WTC11 (cell line): ENCODE data around the gene SFT2D2. TPM values are rescaled to one million over a fixed set of nuclear protein-coding genes. Genes with fewer than 3 reads are reported as not detected.

ENCODE experiments used
- ATAC-seq: fragments of 200-7000 bp; cut with Tn5 transposase; 2 replicates; pipeline ENCODE4 v1.10.0; 2021; ENCODE audit warnings: mild to moderate bottlenecking, moderate library complexity
- CTCF ChIA-PET: fragments of 300-600 bp; sonication (Branson Sonifier 250); formaldehyde crosslinking; loops from one replicate; lab custom pipeline; 2021; ENCODE audit warnings: antibody characterized with exemption; lab: Charles Lee
- POLR2A ChIA-PET: fragments of 350-600 bp; sonication (Branson Sonifier 250); formaldehyde crosslinking; loops from one replicate; lab custom pipeline; 2021; ENCODE audit warnings: antibody characterized with exemption; lab: Charles Lee
- DNase-seq: peaks from one replicate; pipeline ENCODE4 v3.0.0; 2021; ENCODE audit warnings: low spot score
- H3K27ac Mint-ChIP-seq: 2 replicates; pipeline ENCODE4 v1.8.0; 2021; ENCODE audit warnings: mixed read lengths
- H3K27me3 Mint-ChIP-seq: 2 replicates; pipeline ENCODE4 v1.8.0; 2021; ENCODE audit warnings: low read depth, mild to moderate bottlenecking, moderate library complexity, mixed read lengths
- H3K36me3 Mint-ChIP-seq: 2 replicates; pipeline ENCODE4 v1.8.0; 2021; ENCODE audit warnings: mixed read lengths
- H3K4me1 Mint-ChIP-seq: 2 replicates; pipeline ENCODE4 v1.8.0; 2022; ENCODE audit warnings: mixed read lengths
- H3K4me3 Mint-ChIP-seq: 2 replicates; pipeline ENCODE4 v1.8.0; 2021; ENCODE audit warnings: mild to moderate bottlenecking, moderate library complexity, mixed read lengths
- H3K9me3 Mint-ChIP-seq: 2 replicates; pipeline ENCODE4 v1.8.0; 2021; ENCODE audit warnings: mixed read lengths
- ARID4B ChIP-seq: sonication (generic); formaldehyde crosslinking; IDR thresholded peaks from 2 replicates; pipeline ENCODE4 v1.8.0; 2023; ENCODE audit warnings: missing genetic modification reagents, mild to moderate bottlenecking, borderline replicate concordance
- ATF3 ChIP-seq: sonication (generic); formaldehyde crosslinking; conservative IDR thresholded peaks from 2 replicates; pipeline ENCODE4 v1.8.1; 2022; ENCODE audit warnings: mild to moderate bottlenecking, missing genetic modification reagents
- CREM ChIP-seq: sonication (generic); formaldehyde crosslinking; IDR thresholded peaks from 2 replicates; pipeline ENCODE4 v1.8.1; 2022; ENCODE audit warnings: mild to moderate bottlenecking, missing genetic modification reagents, moderate library complexity
- E2F4 ChIP-seq: sonication (generic); formaldehyde crosslinking; IDR thresholded peaks from 2 replicates; pipeline ENCODE4 v1.8.1; 2022; ENCODE audit warnings: low read depth, mild to moderate bottlenecking, moderate library complexity, missing genetic modification reagents, borderline replicate concordance
- ELF4 ChIP-seq: sonication (generic); formaldehyde crosslinking; IDR thresholded peaks from 2 replicates; pipeline ENCODE4 v1.8.1; 2022; ENCODE audit warnings: low read depth, mild to moderate bottlenecking, moderate library complexity, missing genetic modification reagents
- EMX1 ChIP-seq: fragments of 250-450 bp; sonication (Bioruptor Pico); IDR thresholded peaks from 2 replicates; pipeline ENCODE4 v1.8.0; 2021; ENCODE audit warnings: mild to moderate bottlenecking
- GABPB1 ChIP-seq: sonication (generic); formaldehyde crosslinking; IDR thresholded peaks from 2 replicates; pipeline ENCODE4 v1.8.1; 2023; ENCODE audit warnings: mild to moderate bottlenecking, missing genetic modification reagents
- NFYB ChIP-seq: sonication (generic); formaldehyde crosslinking; conservative IDR thresholded peaks from 2 replicates; pipeline ENCODE4 v1.8.0; 2022; ENCODE audit warnings: low read depth, missing genetic modification reagents
- NR2C2 ChIP-seq: sonication (generic); formaldehyde crosslinking; IDR thresholded peaks from 2 replicates; pipeline ENCODE4 v1.8.0; 2022; ENCODE audit warnings: mild to moderate bottlenecking, missing genetic modification reagents
- SOX15 ChIP-seq: fragments of 250-450 bp; sonication (Bioruptor Pico); IDR thresholded peaks from 2 replicates; pipeline ENCODE4 v1.9.0; 2021; ENCODE audit warnings: mild to moderate bottlenecking
- SP1 ChIP-seq: sonication (generic); formaldehyde crosslinking; conservative IDR thresholded peaks from 2 replicates; pipeline ENCODE4 v1.8.1; 2022; ENCODE audit warnings: missing genetic modification reagents
- ZNF396 ChIP-seq: fragments of 250-450 bp; sonication (Bioruptor Pico); IDR thresholded peaks from 2 replicates; pipeline ENCODE4 v1.8.0; 2021; ENCODE audit warnings: mild to moderate bottlenecking, moderate library complexity, borderline replicate concordance
- ZNF512 ChIP-seq: sonication (generic); formaldehyde crosslinking; IDR thresholded peaks from 2 replicates; pipeline ENCODE4 v1.8.1; 2022; ENCODE audit warnings: missing genetic modification reagents, borderline replicate concordance
- total RNA-seq: library from RNA; stranded (reverse); gene quantifications from 3 replicates; pipeline ENCODE4 v1.2.3, GENCODE V29; 2021
- TF ChIP-seq, protein P1 (sequence below): sonication (generic); formaldehyde crosslinking; IDR thresholded peaks from 2 replicates; pipeline ENCODE4 v1.8.0; 2022; ENCODE audit warnings: mild to moderate bottlenecking, missing genetic modification reagents
- TF ChIP-seq, protein P2 (sequence below): sonication (generic); formaldehyde crosslinking; IDR thresholded peaks from 2 replicates; pipeline ENCODE4 v1.8.1; 2023; ENCODE audit warnings: mild to moderate bottlenecking, missing genetic modification reagents
- TF ChIP-seq, protein P3 (sequence below): fragments of 250-450 bp; sonication (Bioruptor Pico); IDR thresholded peaks from 2 replicates; pipeline ENCODE4 v2.1.2; 2022; ENCODE audit warnings: mild to moderate bottlenecking, moderate library complexity
- TF ChIP-seq, protein P4 (sequence below): fragments of 250-450 bp; sonication (Bioruptor Pico); IDR thresholded peaks from 2 replicates; pipeline ENCODE4 v1.9.0; 2021; ENCODE audit warnings: moderate library complexity, mild to moderate bottlenecking, inconsistent platforms, borderline replicate concordance

SFT2D2 gene
- total RNA-seq, 1 experiment from 2014 or later: 23.2 TPM

DNA sequence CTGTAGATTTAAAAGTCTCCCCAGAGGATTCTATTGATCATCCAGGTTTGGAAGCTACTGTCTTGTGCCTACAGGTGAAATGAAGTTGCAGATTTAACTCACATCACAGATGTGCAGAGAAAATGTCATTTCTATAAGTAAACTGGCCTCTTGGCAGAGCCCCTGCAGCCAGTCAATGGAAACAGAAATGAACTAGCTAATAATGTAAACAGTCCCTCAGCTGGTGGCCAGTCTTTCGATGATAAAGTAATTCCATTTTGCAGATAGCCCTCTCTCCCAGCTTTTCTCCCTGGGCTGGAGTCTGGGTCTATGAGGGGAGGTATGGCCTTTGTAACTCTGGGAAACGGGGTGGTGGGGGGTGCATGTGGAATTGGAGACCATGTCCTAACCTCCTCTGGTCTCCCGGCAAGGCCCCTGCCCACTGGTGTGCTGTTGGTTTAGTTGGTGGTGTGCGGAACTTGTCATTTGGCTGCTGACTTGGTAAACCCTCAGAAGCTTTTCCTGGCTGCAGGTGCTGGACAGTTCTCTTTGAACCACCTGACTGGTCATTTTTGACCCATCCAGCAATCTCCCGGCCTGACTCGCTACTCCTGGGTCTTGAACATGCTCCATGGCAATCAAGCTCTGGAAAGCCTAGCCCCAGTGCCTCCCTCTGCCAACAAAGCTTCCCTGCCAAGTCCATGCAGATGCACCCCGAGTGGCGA, 69.8 kb downstream of the SFT2D2 start:
- no peak for ATAC-seq
- CTCF ChIA-PET: no interaction called here
- TF ChIP-seq, protein P1, sequence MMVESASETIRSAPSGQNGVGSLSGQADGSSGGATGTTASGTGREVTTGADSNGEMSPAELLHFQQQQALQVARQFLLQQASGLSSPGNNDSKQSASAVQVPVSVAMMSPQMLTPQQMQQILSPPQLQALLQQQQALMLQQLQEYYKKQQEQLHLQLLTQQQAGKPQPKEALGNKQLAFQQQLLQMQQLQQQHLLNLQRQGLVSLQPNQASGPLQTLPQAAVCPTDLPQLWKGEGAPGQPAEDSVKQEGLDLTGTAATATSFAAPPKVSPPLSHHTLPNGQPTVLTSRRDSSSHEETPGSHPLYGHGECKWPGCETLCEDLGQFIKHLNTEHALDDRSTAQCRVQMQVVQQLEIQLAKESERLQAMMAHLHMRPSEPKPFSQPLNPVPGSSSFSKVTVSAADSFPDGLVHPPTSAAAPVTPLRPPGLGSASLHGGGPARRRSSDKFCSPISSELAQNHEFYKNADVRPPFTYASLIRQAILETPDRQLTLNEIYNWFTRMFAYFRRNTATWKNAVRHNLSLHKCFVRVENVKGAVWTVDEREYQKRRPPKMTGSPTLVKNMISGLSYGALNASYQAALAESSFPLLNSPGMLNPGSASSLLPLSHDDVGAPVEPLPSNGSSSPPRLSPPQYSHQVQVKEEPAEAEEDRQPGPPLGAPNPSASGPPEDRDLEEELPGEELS (CRISPR knock-in tag): no peak
- TF ChIP-seq, protein P2, sequence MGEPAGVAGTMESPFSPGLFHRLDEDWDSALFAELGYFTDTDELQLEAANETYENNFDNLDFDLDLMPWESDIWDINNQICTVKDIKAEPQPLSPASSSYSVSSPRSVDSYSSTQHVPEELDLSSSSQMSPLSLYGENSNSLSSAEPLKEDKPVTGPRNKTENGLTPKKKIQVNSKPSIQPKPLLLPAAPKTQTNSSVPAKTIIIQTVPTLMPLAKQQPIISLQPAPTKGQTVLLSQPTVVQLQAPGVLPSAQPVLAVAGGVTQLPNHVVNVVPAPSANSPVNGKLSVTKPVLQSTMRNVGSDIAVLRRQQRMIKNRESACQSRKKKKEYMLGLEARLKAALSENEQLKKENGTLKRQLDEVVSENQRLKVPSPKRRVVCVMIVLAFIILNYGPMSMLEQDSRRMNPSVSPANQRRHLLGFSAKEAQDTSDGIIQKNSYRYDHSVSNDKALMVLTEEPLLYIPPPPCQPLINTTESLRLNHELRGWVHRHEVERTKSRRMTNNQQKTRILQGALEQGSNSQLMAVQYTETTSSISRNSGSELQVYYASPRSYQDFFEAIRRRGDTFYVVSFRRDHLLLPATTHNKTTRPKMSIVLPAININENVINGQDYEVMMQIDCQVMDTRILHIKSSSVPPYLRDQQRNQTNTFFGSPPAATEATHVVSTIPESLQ (CRISPR knock-in tag): no peak
- TF ChIP-seq GABPB1 (CRISPR knock-in tag) (no peak), ATF3 (CRISPR knock-in tag) (no peak), CREM (CRISPR knock-in tag) (no peak), SP1 (CRISPR knock-in tag) (no peak), ZNF512 (no peak), ZNF396 (CRISPR knock-in tag) (no peak)
- Mint-ChIP-seq H3K27ac (no peak overlapping the region), H3K9me3 (no peaks in the 10 kb centered on the region), H3K4me3 (no peak overlapping the region), H3K27me3 (peaks cover 27% of the 10 kb centered on the region), H3K36me3 (no peaks in the 10 kb centered on the region), H3K4me1 (peaks cover 19% of the 10 kb centered on the region)
- DNase-seq: no peak
- POLR2A ChIA-PET: interaction anchor here (0.5 kb wide), 1 partner anchor 517 kb away, joined by 3 read pairs; no protein-coding TSS in a partner anchor

DNA sequence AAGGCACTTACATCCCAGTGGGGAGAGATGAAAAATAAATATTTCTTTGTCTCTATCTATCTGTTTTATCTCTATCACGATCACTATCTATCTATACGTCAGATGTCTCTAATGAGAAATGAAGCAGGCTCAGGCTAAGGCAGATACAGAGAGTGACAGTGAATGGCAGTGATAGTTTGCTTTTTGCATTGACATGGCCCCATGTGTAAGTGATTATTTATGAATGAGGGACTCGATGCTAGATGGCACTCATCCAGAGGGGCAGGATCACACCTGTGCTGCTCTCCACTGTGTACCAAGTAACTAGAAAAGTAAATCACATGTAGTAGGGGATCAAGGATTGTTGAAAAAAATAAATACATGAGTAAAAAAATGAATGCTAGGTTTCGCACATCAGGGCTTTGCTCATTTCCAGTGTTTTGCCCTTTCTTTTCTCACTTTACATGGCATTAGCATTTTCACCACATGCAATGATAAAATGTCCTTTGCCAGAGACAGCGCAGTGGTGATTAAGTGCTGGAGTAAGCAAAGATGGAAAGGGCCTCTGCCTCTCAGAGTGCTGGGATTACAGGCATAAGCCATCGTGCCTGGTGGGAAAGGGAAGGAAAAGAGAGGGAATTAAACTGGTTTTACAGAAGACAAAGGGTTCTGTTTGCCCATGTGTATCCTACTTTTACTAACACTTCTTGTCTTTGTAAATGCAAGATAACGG, 71.4 kb downstream of the SFT2D2 start:
- CTCF ChIA-PET: no interaction called here
- POLR2A ChIA-PET: no interaction called here
- peaks cover 14% of the 10 kb centered on the region for H3K27me3 Mint-ChIP-seq
- TF ChIP-seq EMX1 (CRISPR knock-in tag) (no peak), E2F4 (CRISPR knock-in tag) (no peak), SOX15 (CRISPR knock-in tag) (no peak), NFYB (CRISPR knock-in tag) (no peak), GABPB1 (CRISPR knock-in tag) (no peak), ARID4B (CRISPR knock-in tag) (no peak), NR2C2 (CRISPR knock-in tag) (no peak), ELF4 (CRISPR knock-in tag) (no peak)
- TF ChIP-seq, protein P3, sequence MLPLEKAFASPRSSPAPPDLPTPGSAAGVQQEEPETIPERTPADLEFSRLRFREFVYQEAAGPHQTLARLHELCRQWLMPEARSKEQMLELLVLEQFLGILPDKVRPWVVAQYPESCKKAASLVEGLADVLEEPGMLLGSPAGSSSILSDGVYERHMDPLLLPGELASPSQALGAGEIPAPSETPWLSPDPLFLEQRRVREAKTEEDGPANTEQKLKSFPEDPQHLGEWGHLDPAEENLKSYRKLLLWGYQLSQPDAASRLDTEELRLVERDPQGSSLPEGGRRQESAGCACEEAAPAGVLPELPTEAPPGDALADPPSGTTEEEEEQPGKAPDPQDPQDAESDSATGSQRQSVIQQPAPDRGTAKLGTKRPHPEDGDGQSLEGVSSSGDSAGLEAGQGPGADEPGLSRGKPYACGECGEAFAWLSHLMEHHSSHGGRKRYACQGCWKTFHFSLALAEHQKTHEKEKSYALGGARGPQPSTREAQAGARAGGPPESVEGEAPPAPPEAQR (CRISPR knock-in tag): no peak
- TF ChIP-seq, protein P4, sequence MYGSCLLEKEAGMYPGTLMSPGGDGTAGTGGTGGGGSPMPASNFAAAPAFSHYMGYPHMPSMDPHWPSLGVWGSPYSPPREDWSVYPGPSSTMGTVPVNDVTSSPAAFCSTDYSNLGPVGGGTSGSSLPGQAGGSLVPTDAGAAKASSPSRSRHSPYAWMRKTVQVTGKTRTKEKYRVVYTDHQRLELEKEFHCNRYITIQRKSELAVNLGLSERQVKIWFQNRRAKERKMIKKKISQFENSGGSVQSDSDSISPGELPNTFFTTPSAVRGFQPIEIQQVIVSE (CRISPR knock-in tag): no peak

More for the DNA sequence above, 71.4 kb downstream of the SFT2D2 start:
- Mint-ChIP-seq H3K4me3 (no peak overlapping the region), H3K4me1 (peaks cover 8% of the 10 kb centered on the region), H3K36me3 (no peaks in the 10 kb centered on the region), H3K27ac (no peak overlapping the region), H3K9me3 (no peaks in the 10 kb centered on the region)
- ATAC-seq: no peak
- no peak for DNase-seq
